GM21529 (cell line): Measurements from ENCODE around the gene HMGB4.

ENCODE experiments used
- ATAC-seq: cut with Tn5 transposase; IDR thresholded peaks from one replicate; pipeline ENCODE4 v1.9.1; 2021; ENCODE audit not compliant: unreplicated experiment

Gene HMGB4

DNA sequence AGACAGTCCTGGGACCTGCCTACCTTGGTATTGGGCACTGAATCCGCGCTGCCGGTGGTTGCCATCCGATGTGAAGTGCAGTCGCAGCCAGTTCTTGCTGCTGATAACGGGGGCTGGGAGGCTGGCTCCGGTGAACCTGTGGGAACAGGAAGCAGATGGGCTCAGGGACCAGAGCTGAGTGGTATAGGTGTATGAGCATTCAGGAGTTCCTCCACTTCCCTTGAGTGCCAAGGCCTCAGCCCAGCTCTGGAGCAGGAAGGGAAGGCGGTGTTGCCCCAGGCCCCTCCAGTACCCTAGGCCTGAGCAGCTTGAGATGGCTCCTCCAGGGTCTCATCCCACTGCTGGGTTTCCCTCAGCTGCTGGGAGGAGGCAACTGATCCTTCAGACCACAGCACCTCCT lies 17.0 kb upstream of the HMGB4 start:
- ATAC-seq, result no peak

DNA sequence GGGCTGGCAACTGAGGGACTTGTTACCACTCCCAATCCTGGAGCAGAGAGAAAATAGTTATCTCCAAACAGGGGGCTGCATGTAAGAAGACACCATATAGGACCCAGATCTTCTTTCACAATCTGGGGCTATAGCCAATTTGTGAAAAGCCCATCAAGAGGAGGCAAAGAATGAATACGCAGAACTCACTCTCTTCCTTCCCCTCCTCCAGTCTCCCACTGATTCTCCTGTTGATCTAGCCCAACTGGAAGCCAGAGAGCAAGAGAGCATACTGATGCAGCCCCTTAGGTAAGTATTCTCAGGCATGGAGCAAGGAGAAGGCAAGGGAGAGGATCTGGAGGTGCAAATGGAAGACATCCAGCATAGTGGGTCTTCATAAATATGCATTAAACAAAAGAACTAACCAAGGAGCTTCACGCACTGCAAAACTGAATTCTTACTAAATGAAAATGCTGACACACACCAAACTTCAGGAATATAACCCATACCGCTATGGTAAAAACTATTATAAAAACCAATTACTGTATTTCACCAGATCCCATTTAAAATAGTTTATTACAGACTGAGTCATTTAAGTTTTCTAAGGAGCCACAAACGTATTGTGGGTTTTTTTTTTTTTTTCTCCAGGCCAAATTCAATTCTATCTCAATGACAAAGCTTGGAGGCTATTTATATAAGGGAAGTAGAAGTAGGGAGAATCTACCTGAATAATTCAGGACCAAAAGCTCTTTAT lies 15.5 kb upstream of the HMGB4 start:
- ATAC-seq, result no peak

DNA sequence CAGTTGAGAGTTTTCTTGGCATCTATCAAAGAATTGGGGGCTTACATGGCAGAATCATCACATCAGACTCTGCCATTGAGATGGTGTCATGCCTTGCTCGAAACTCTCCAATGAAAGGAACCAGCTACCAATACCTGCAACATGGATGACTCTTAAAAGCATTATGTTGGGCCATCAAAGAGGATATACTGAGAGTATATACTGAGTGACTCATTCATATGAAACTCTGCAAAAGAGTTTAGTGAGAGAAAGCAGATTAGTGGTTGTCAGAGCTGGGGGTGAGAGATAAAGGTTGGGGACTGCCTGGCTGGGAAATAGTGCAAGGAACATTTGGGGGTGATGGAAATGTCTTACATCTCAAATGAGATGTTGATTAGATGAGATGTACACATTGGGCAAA lies 14.7 kb upstream of the HMGB4 start:
- ATAC-seq, result no peak

DNA sequence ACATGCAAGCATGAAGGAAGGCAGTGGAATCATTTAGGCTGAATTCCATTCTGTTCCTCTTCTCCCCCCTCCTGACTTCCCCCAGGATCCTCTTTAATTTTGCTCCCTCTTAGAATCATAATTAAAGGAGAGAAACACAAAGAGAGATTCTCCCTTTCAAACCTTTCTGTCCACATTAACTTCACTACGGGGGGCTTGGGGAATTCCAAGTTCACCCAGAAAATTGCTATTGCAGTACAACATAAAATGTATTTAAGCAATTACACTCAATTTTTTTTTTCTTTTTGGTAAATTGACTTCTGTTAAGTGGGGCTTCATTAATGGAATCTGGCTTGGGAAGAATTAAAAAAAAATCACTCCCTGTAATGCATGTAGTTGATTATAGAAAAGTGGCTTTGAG lies 13.4 kb upstream of the HMGB4 start:
- ATAC-seq, result no peak

DNA sequence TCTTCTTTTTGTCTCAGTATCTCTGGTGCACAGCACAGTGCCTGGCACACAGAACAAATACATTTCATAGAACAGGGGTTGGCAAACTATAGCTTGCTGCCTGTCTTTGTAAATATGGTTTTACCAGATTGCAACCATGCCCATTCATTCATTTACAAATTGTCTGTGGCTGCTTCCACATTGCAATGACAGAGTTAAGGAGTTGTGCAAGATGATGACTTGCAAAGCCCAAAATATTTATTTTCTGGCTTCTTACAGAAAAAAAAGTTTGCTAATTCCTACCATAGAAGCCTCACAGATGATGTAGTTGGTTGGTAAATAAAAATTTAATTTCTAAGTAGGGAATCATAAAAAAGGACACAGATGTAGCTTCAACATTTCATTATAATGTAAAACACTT lies 11.2 kb upstream of the HMGB4 start:
- ATAC-seq, result no peak

DNA sequence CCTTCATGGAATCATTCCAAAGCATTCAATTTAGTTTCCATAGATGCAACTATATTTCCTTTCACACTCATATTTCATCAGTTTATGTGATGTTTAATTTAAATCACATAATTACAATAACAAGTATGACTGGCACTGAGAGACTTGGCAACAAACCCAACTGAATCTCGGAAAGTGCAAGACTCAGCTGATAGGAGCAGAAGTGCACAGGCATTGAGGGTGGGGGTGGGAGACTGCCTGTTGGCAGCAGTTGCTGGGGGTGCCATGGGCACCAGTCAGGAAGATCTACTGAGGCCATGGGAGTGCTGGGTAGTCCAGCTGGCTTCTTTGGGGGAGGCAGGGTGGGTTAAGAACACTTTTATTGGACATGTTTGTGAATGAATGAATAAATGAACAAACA lies 10.4 kb upstream of the HMGB4 start:
- no peak for ATAC-seq

DNA sequence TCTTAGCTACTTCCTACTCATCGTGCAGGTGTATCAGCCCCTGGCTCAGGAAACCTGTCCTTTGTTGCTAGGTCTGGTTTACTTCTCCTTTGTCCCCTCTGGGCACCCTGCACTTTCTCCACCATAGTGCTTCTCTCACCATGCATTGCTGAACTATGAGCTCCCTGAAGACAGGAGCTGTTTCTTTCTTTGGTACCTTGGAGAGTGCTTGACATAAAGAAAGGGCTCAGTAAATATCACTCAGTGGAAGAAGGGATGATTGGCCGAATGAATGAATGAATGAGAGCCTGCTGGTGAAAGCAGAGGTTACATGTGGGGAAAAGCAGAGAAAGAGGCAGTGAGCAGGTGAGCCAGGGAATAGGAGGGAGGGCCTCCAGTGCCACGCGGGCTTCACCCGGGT lies 9.8 kb upstream of the HMGB4 start:
- ATAC-seq, result no peak

DNA sequence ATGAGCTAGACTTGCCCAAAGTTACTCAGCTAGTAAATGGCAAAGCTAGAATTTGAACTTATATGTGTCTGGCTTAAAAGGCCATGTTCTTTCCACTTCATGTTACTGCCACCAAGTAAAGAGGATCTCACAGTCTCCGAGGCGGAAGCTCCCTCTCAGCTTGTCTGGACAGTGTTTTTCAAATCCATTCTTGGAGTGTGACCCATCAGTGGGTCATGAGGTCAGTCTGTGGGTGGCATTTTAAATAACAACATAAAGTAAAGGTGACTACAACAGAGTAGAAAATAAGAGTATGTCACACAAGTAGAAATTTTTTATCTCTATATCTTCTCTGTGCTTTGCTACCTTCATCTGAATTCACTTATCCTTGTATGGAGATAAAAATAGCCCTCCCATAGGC lies 3.2 kb upstream of the HMGB4 start:
- ATAC-seq, result no peak

DNA sequence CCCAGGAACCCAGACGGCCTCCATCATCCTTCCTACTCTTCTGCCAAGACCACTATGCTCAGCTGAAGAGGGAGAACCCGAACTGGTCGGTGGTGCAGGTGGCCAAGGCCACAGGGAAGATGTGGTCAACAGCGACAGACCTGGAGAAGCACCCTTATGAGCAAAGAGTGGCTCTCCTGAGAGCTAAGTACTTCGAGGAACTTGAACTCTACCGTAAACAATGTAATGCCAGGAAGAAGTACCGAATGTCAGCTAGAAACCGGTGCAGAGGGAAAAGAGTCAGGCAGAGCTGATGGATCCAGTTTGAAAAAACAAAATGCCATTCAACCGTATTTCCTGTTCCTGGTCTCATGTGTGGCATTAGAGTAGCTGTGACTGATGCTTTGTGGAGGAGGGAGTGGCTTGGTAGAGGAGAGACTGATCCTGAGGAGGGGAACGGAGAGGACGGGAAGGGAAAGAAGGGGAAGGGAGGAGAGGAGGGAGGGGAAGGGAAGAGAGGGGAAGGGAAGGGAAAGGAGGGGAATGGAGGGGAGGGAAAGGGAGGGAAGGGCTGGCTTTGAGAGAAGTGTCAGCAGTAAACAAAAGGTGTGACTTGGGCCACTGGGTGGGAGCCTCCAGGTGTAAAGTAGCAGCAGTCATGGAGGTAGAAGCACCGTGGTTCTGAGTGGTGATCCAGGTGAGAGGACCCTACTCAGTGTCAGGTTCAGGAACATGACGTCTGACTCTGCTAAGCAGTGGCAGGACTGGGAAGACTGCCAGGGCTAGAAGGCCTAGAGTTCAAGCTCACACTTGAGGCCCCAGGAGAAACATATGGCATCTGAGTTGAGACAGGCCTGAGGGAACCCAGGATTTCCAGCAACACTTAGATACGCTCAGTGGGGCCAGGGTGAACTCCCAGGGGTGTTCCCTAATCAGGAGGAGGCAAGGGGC lies 846 bp downstream of the HMGB4 start:
- no peak for ATAC-seq

DNA sequence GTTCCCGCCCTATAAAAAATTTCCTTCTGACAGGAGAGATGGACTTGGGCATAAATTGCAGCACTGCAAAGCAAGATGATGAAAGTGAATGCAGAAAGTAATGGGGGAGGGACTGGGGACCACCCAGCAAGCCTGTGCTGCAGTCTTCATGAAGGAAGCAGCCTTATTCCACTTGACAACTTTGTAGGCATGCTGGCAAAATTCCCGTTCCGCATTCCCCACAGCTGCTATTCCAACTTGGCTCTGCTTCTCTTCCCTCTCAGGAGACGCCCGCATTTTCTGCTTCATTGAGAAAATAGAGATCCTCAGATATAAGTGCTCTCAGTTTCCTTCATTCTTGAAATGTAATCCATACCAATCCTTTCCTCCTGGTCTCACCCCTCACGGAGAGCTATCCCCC lies 2.4 kb downstream of the HMGB4 start:
- no peak for ATAC-seq

DNA sequence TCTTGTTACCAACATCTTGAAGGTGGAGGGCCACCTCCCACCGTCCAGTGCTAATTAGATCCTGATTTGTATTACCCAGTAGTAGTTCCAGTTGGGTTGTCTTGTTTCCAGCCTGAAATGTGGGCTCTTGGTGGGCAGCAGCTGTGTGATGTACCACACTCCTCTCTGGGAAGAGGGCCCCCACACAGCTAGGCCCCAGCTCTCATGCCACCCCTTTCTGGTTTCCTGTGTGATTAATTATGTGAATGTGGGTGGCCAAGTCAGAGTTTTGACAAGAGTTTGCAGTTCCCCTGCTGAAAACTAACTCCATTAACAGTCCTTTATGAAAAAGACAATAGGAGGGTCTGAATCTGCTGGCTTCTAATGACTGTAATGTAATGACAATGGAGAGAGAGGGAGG lies 3.8 kb downstream of the HMGB4 start:
- no peak for ATAC-seq

DNA sequence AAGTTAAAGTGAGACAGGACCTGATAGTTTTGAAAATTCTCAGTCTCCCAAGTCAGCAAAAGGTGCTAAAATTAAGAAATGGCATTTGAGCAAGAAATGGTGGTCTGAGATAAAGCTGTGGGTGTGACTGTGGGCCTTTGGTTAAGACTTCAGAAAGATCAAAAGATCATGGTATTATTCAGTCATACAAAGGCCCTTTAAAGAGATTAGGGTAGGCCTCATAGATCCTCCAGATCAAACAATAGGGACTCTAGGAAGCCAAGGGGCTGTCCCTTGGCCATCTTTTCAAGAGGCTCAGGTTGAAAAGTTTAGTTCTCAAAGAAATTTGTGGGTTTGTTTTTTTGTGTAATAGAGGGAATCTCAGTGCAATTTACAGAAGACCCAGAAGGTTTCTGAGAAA lies 8.4 kb downstream of the HMGB4 start:
- no peak for ATAC-seq

DNA sequence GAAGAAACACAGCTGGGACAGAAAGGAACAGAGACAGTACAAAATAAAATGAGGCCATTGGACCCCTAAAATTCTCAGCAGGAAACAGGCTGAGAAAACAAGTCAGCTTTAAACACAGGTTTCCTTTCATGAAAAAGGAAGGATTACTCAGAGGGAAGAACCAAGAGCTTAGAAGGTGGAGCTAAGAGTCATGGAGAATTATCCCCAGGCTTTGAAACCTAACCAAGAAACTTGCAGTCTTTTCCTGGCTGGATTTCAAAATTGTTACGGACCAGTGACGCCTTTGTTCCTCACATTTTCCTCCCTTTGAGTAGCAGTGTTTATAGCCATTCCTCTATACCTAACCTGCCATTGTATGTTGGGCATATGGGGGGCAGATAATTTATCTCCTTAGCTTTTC lies 8.8 kb downstream of the HMGB4 start:
- ATAC-seq, result no peak

DNA sequence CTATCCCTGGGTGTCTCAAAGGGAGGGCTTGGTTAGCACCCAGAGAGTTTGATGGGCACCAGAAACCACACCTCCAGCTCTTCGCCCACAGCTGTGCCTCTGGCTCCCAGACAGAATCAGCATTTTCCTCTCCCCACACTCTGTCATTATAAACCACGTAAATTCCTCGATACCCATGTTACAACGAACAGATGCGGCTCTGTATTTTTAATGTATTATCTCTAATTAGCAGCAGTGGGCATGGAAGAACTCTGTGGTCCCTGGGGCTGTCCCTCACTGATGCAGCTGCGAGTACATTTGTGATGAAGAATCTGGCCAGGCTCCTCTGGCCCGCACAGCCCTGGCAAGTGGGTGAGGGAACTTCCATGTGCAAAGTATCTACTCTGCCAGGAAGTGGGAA lies 10.8 kb downstream of the HMGB4 start:
- no peak for ATAC-seq

DNA sequence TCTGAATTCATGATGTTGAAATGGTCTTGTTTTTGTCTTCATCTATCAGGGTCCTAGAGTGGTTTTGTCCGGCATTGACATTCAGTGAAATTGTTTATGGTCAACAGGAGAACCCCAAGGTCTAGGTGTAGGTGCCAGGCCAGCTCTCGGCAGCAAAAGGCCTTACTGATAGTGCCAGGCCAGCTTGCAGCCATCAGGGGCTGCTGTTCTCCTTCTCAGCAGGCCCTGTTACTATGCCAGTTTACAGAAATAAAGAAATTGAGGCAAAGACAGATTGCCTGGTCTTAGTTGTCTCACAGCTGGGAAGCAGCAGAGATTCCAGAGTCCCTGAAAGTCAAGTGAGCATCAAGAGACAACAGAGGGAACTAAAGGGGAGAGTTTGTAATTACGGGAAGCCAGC lies 12.0 kb downstream of the HMGB4 start:
- no peak for ATAC-seq

DNA sequence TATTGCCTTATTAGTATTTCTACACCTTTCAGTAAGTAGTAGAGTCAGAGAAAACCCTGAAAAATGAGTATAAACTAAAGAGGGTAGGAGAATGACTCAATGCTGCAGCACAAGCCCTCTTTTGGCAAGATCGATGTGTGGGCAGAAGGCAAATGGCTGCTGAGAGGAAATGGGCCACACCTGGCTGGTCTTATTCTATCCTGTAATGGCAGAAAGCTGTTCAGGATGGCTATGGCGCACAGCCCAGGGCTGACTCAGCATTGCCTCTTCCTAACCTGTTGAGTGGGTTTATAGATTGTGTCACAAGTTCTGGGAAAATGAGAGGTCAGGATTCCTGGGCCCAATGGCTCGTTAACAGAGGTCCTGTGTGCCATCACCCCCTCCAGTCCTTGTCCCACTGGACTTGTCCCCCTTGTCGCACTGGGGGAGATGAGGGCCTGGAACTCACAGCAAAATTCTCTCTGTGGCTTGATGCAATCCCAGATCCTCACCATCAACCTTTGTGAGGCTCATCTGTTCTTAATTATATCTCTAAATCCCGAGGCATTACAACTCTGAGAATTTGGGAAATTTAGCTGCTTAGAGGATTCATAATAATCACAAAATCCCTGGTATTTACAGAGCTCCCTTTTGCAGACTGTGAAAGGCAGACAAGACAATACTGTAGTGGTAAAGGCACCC lies 13.2 kb downstream of the HMGB4 start:
- ATAC-seq, result no peak

DNA sequence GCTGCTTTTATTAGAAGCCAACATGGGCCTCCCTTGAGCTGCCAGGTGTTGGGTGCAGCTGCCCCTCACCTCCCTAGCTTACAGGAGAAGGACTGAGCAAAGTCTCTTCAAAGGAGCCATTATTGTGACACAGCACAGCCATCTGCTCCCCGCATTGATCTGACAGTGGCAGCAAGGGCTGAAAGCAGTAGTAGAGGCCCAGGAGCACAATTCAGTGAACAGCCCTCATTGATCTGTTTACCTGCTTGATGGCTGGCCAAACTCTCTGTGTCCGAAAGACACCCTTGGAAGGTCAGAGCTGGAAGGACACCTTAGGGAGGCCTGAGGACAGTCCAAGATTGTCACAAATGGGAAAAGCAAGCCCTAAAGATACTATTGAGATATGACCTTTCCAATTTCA lies 14.5 kb downstream of the HMGB4 start:
- ATAC-seq, result no peak

DNA sequence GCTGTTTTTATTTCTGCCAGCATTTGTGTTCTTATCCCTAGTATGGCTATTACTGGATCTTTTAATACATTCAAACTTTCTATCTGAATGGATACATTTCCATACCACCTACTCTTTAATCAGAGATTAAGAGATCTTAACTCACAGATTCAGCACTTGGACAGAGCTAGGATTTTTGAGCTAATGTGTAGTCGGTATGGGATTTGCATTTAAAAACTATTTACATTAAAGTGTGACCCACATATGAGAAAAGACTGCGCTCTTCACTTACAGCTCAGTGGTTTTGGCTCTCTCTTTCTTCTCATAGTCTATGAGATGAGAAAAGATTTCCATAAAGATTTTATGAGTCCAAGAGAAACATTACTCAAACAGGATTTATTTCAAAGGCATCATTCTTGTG lies 16.4 kb downstream of the HMGB4 start:
- ATAC-seq, result no peak

DNA sequence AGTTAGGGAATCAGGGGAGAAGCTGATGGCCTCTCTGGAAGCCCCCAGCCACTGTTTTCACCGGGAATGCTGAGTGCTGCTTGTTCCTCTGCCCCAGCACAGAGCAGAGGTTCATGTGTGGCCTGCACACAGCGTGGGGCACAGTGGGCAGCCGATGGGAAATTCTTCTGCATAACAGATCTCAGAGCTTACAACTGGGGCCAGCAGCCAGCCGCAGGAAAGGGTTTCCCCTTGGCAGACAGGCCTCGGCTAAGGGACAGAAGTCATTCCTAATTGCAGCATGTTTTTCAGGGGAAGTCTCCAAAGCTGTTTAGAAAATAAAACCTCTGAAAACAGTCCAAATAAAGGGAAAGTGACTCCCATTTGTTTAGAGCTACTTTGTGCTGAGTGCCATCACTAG lies 22.6 kb downstream of the HMGB4 start:
- ATAC-seq, result no peak

DNA sequence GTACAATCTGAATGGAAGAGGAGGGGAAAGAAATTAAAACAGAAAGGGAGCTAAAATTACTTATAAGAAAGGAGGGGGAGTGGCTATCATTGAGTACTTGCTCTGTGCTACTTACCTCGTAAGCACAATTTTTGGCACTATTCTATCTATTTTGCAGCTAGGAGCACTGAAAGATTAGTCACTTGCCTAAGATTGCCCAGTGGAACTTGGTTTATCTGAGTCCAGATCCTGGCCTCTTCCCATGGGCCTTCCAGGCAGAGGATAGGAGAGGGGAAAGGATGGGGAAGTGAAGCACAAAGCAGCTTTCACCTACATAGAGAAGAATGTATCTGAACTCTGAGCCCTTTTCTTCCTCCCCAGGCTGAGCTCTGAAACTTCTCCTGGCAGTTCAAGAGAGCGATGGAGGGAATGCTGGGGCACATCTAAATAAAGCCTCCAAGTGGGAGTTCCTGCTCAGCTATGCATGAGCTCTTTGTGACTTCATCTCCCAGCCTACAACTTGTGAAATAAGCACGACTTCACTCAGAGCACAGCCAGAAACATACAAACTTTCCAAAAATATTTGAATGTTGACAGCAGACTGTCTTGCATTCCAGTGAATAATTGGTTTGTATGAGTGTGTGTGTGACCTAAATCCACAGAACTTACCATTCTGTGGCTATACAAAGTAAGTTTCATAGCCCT lies 29.4 kb downstream of the HMGB4 start:
- ATAC-seq, result no peak

DNA sequence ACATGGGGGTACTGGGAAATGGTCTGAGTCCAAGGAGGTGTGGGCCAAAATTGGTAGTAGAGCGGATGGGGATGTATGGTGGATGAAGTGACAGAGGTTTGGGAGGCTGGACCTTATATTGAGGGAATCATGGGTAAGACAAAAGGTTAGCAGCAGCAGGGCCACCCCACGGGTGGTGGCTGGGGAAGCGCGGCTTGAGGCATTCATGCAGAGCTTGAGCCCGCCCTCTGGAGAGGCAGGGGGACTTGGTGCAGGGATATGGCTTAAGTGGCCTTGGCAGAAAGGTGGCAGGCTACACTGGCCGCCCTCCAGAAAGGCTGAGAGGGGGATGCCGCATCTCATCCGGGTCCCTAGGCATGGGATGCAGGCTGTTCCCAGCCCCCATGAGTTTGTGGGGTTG lies 31.5 kb downstream of the HMGB4 start:
- no peak for ATAC-seq
